ENCODE data around the gene RMND5A.
"Not testable (repeated sequence)": the region's sequence is repeated elsewhere in the genome, so short reads cannot be mapped to it uniquely, and the experiment has no call there.

RMND5A gene, protein sequence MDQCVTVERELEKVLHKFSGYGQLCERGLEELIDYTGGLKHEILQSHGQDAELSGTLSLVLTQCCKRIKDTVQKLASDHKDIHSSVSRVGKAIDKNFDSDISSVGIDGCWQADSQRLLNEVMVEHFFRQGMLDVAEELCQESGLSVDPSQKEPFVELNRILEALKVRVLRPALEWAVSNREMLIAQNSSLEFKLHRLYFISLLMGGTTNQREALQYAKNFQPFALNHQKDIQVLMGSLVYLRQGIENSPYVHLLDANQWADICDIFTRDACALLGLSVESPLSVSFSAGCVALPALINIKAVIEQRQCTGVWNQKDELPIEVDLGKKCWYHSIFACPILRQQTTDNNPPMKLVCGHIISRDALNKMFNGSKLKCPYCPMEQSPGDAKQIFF

GRCh38 chr2:86719637-86720539, at the start of gene RMND5A:
RMND5A (plus strand) TSS chr2:86720291; CDS start chr2:86720668, 377 bp downstream.
- peak; percentile 88 to 89 for DNase-seq (ENCODE audit: low read depth in 2 of 2)

GRCh38 chr2:86671337-86671981, 48.6 kb upstream of the RMND5A start:
- no peak for DNase-seq (ENCODE audit: low read depth in 2 of 2)

DNA sequence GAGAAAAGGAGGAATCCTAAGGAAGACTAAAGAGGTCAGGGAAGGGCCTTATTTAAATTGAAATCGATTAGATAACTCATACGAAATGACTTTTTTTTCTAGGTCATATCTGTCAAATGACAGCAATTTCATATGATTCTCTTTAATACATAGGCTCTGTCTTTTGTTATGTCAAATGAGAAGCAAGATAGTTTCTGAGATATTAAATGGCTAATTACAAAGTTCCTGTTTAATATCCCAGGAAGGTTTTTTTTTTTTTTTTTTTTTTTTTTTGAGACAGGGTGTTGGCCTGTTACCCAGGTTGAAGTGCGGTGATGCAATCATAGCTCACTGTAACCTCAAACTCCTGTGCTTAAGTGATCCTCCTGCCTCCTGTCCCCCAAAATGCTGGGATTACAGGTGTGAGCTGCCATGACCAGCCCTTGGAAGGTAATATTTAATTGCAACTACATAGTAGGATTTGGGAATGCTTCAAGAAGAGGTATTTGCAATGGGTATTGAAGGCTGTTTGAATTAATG, 48.0 kb upstream of the RMND5A start:
- DNase-seq (ENCODE audit: low read depth in 2 of 2): no peak

DNA sequence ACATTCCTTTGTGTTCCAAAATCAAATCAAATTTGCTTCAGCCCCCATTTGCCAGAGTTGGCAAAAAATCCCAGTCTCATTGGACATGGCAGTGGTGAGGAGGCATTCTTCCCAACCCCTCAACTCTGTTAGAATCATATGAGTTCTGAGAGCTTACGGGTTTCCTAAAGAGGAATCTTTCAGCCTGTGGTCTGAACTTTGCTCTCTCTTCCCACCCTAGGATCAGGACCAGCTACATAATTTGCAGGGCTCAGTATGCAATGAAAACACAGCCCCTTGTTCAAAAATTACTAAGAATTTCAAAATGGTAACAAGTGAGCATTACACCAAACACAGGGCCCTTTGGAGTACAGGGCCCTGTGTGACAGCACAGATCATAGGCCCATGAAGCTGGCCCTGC, 47.1 kb upstream of the RMND5A start:
- no peak for DNase-seq (ENCODE audit: low read depth in 2 of 2)

DNA sequence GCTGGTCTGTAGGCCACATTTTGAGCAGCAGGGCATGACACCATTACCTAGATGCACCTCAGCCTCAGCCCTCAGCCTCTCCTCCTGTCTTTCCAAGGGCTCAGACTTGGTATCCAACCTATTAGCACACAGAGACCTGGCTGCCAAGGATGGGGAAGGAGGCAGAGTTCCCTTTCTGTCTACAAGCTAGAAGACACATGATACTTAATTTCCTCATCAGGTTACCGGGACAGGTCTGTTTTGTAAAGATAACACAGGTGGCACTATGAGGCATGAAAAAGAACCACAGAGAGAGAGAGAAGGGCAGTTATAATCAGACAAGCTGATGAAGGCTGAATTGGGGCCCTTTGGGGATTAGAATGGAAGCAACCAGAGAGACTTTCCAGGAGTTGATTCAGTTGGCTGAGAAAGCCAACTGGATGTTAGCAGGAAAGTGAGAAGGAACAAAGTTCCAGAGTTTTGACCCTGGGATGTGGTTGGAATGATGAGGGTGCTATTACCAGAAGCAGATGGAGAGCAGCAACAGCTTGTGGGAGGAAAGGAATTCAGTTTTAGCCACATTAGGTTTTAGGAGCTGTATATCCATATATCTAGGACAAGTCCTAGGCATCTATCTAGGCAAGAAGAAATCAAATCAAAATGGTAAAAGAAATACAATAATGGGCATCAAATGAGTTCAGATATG, 46.0 kb upstream of the RMND5A start:
- no peak for DNase-seq (ENCODE audit: low read depth in 2 of 2)

DNA sequence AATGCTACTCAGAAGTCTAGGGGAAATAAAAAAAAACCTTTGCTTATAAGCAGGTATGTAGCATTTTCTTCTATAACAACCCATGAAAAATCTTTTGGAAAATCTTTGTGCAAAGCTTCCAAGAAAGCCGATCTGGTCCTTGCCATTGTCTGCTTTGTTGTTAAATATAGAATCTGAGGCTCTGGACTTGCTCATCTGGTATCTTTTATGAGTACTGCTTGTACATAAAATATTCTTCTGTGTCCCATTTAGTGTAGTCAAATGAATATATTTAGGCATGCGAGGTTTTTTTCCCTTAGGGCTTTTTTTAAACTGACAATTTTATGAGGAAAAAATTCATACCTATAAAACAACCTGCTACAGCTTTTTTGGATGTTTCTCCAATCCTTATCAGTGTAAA, 45.0 kb upstream of the RMND5A start:
- no peak for DNase-seq (ENCODE audit: low read depth in 2 of 2)

DNA sequence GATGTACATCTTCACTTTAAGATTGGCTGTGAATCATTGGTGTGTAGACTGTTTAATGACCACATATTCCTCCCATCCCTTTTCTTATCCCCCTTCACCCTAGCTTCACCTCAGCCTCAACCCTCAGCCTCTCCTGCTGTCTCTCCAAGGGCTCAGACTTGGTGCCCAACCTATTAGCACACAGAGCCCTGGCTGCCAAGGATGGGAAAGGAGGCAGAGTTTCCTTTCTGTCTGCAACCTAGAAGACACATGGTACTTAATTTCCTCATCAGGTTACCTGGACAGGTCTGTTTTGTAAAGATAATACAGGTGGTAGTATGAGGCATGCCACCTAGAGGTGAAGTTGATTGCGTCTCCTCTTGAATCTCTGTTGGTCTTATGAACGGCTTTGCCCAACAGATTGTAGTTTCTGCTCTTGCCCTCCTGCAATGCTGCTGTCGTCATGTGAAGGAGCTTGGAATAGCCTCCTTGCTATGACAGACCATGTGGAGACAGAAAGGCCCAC, 44.5 kb upstream of the RMND5A start:
- no peak for DNase-seq (ENCODE audit: low read depth in 2 of 2)

- DNase-seq (ENCODE audit: low read depth in 2 of 2): no peak
Observed at GRCh38 chr2:86677816-86678215, 42.3 kb upstream of the RMND5A start.

DNA sequence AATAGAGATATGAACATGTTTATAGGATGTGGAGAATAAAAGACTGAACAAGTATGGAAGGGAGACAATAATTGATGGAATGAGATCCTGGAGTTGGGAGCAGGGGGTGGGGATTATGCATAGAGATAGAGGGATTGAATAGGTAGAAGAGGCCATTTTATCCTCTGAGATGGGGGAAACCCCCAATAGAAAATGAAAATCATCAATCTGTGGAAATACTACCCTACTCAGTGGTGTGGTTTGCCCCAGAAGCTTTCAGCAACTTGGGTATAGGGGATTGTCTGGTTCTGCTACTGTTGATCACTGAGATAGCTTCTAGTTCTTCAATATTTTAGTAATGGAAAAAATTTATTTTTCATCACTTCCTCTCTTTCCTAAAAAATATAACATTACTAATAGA, 41.1 kb upstream of the RMND5A start:
- DNase-seq (ENCODE audit: low read depth in 2 of 2): no peak

- DNase-seq (ENCODE audit: low read depth in 2 of 2): no peak
Observed at GRCh38 chr2:86685351-86685750, 34.7 kb upstream of the RMND5A start.

DNA sequence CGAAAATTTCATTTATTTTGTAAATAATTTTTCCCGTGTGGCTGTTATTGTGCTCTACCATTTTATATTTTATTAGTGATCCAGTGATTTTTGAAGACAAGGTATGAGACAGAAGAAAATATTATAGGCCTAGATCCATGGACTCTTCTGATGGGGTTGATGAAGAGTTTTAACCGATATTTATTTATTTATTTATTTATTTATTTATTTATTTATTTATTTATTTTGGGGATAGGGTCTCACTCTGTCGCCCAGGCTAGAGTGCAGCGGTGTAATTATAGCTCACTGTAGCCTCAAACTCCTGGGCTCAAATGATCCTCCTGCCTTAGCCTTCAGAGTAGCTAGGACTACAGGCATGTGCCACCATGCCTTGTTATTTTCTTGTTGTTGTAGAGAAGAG, 33.6 kb upstream of the RMND5A start:
- no peak for DNase-seq (ENCODE audit: low read depth in 2 of 2)

DNA sequence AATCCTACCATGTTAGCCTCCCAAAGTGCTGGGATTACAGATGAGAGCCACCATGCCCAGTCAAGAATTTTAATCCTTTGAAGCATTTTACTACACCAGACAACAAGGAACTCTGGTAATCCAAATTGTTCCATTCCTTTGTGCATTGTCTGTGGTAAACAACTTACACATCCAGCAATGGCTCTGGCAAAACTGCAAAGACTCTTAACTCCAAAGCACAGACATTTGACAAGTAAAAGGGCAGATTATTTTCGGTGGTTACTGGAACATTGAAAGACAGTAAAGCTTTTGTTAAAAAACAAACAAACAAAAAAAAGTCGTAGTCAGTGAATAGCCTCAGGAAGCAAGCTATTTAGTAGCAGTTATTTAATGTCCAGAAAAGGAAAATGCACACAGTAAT, 33.2 kb upstream of the RMND5A start:
- DNase-seq (ENCODE audit: low read depth in 2 of 2): no peak

GRCh38 chr2:86695053-86695691, 24.9 kb upstream of the RMND5A start:
- no peak for DNase-seq (ENCODE audit: low read depth in 2 of 2)

- no peak for DNase-seq (ENCODE audit: low read depth in 2 of 2)
Observed at GRCh38 chr2:86697551-86698104, 22.5 kb upstream of the RMND5A start.

DNA sequence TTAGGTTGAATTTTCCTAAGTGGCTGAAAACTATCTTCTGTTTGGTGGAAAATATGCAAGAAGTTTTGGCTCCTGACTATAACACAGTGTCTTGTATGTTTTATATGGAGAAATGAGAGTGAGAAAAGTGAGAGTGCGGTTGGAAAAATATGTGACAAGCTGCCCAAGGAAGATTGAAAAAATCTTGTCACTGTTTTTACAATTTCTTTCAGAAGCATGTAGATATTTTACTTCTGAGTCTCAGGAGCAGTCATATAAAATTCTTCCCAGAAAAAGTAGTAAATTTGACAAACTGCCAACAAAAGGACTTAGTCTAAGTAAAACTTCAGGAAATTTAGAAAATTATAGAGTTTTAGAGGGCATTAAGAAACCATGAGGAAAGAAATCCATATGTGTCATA, 19.4 kb upstream of the RMND5A start:
- no peak for DNase-seq (ENCODE audit: low read depth in 2 of 2)

DNA sequence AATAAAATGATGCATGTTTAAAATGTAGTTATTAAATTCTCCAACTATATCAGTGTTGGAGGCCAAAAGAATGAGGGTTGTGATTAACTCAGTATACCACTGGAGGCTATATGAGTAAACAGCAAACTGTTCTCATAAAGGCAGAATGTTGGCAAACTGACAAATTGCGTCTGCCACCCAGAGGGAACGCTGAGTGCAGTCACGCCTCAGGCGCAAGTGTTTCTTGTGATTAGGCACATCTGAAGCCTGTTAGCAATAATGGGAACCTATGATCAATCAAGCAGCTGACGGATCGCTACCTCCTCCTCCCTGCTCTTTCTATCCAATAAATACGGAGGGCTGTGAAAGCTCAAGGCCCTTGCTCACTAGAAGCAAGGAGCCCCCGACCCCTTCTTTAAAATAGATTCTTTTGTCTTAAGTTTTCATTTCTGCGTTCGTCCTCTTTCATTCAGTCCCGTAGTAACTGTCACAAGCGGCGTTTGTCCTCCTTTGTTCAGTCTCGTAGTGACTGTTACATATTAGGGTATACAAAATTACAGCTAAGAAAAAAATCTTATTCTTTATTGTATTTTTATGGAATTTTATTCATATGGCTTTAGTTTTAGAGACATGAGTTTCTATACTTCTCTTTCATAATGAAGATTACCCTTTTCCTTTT, 16.3 kb upstream of the RMND5A start:
- DNase-seq (ENCODE audit: low read depth in 2 of 2): no peak

DNA sequence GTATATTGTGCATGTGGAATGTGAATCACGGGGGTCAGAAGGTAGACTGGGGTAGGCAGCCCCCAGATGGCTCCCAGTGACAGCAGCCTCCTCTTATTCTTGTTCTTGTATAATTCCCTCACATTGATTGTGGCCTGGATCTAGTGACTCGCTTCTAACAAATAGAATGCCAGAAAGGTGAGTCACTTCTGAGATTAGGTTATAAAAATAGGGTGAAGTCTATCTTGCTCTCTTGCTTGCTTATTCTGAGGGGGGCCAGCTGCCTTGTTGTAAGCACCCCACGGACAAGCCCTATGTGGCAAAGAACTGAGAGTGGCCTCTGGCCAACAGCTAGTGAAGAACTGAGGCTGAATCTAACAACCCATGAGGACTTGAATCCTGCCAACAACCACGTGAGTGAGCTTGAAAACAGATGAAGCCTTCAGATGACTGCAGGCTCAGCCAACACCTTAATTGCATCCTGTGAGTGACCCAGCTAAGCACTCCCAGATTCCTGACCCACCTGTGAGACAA, 15.6 kb upstream of the RMND5A start:
- DNase-seq (ENCODE audit: low read depth in 2 of 2): no peak

DNA sequence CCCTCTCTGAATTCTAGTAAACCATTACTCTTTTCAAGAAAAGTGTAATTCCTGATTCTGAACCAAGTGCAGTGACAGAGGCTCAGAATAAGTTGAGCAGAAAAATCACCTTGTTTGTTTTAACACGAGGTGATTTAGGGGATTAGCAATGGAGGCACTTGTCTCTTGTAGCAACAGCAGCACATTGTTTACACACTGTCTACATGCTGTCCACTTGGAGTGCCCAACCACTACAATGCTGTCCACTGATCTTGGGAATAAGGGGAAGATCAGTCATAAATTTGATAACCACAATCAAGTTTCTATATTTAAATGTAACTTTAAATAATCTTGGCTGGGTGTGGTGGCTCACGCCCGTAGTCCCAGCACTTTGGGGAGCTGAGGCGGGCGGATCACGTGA, 13.9 kb upstream of the RMND5A start:
- no peak for DNase-seq (ENCODE audit: low read depth in 2 of 2)

GRCh38 chr2:86706935-86707334, 13.2 kb upstream of the RMND5A start:
- DNase-seq (ENCODE audit: low read depth in 2 of 2): no peak

- DNase-seq (ENCODE audit: low read depth in 2 of 2): not testable (repeated sequence)
Observed at GRCh38 chr2:86708126-86708525, 12.0 kb upstream of the RMND5A start.
